Mononuclear cell (primary cell): ENCODE measurements around the gene PHACTR3. TPM values are rescaled to one million over a fixed set of nuclear protein-coding genes. Genes with fewer than 3 reads are reported as not detected.

Experiments
- H3K27me3 ChIP-seq: 2 replicates; pipeline ENCODE4 v1.6.0; 2011; ENCODE audit warnings: low read length, control low read depth; ENCODE audit not compliant: insufficient read depth
- H3K4me1 ChIP-seq: 2 replicates; pipeline ENCODE4 v1.5.1; 2011; ENCODE audit warnings: mild to moderate bottlenecking, low read length, control low read depth; ENCODE audit not compliant: insufficient read depth
- H3K4me3 ChIP-seq: 2 replicates; pipeline ENCODE4 v1.5.1; 2011; ENCODE audit warnings: mild to moderate bottlenecking, low read length, moderate library complexity
- H3K9me3 ChIP-seq: 2 replicates; pipeline ENCODE4 v1.5.1; 2011; ENCODE audit warnings: low read depth, mild to moderate bottlenecking, control low read depth, low read length
- total RNA-seq: library from RNA; depleted of rRNA; stranded (reverse); fragments of >200 nt; gene quantifications from one replicate; pipeline ENCODE4 v1.2.3, GENCODE V29; 2012

PHACTR3 gene
- total RNA-seq, 1 donor: 0.21 TPM

GRCh38 chr20:59657459-59658046 lies 53.2 kb downstream of the PHACTR3 start:
- Histone ChIP-seq H3K27me3 (peaks cover 6% of the 10 kb centered on the region), H3K4me3 (no peak overlapping the region), H3K4me1 (no peaks in the 10 kb centered on the region), H3K9me3 (peaks cover 34% of the 10 kb centered on the region)

- H3K9me3 ChIP-seq: peaks cover 33% of the 10 kb centered on the region
- no peaks in the 10 kb centered on the region for H3K4me1 ChIP-seq
- H3K27me3 ChIP-seq: peaks cover 6% of the 10 kb centered on the region
- no peak overlapping the region for H3K4me3 ChIP-seq
Measured at GRCh38 chr20:59660471-59660870, 56.1 kb downstream of the PHACTR3 start.

GRCh38 chr20:59661153-59661552 lies 56.8 kb downstream of the PHACTR3 start:
- H3K4me1 ChIP-seq: no peaks in the 10 kb centered on the region
- no peak overlapping the region for H3K4me3 ChIP-seq
- peaks cover 28% of the 10 kb centered on the region for H3K9me3 ChIP-seq
- H3K27me3 ChIP-seq: peaks cover 3% of the 10 kb centered on the region

GRCh38 chr20:59661621-59662020 lies 57.3 kb downstream of the PHACTR3 start:
- Histone ChIP-seq H3K27me3 (peaks cover 3% of the 10 kb centered on the region), H3K9me3 (peaks cover 24% of the 10 kb centered on the region), H3K4me3 (no peak overlapping the region), H3K4me1 (no peaks in the 10 kb centered on the region)

GRCh38 chr20:59662161-59662560 lies 57.8 kb downstream of the PHACTR3 start:
- Histone ChIP-seq H3K4me3 (no peak overlapping the region), H3K4me1 (no peaks in the 10 kb centered on the region), H3K27me3 (peaks cover 3% of the 10 kb centered on the region), H3K9me3 (peaks cover 18% of the 10 kb centered on the region)

- Histone ChIP-seq H3K4me1 (no peaks in the 10 kb centered on the region), H3K9me3 (peaks cover 10% of the 10 kb centered on the region), H3K4me3 (no peak overlapping the region), H3K27me3 (peaks cover 3% of the 10 kb centered on the region)
Measured at GRCh38 chr20:59662856-59663512, 58.6 kb downstream of the PHACTR3 start.

GRCh38 chr20:59663513-59664060 lies 59.2 kb downstream of the PHACTR3 start:
- H3K9me3 ChIP-seq: peaks cover 4% of the 10 kb centered on the region
- no peaks in the 10 kb centered on the region for H3K4me1 ChIP-seq
- H3K27me3 ChIP-seq: no peaks in the 10 kb centered on the region
- H3K4me3 ChIP-seq: no peak overlapping the region

- H3K27me3 ChIP-seq: no peaks in the 10 kb centered on the region
- no peaks in the 10 kb centered on the region for H3K9me3 ChIP-seq
- no peak overlapping the region for H3K4me3 ChIP-seq
- H3K4me1 ChIP-seq: no peaks in the 10 kb centered on the region
Measured at GRCh38 chr20:59664421-59664941, 60.1 kb downstream of the PHACTR3 start.

- Histone ChIP-seq H3K4me1 (no peaks in the 10 kb centered on the region), H3K9me3 (no peaks in the 10 kb centered on the region), H3K27me3 (no peaks in the 10 kb centered on the region)
Measured at GRCh38 chr20:59665656-59666555, 61.6 kb downstream of the PHACTR3 start.

GRCh38 chr20:59666586-59666985 lies 62.2 kb downstream of the PHACTR3 start:
- Histone ChIP-seq H3K4me1 (no peaks in the 10 kb centered on the region), H3K4me3 (no peak overlapping the region), H3K27me3 (no peaks in the 10 kb centered on the region), H3K9me3 (no peaks in the 10 kb centered on the region)

More at GRCh38 chr20:59665656-59666555, 61.6 kb downstream of the PHACTR3 start:
- H3K4me3 ChIP-seq: no peak overlapping the region

GRCh38 chr20:59667131-59667530 lies 62.8 kb downstream of the PHACTR3 start:
- Histone ChIP-seq H3K9me3 (no peaks in the 10 kb centered on the region), H3K4me1 (no peaks in the 10 kb centered on the region), H3K27me3 (no peaks in the 10 kb centered on the region), H3K4me3 (no peak overlapping the region)

GRCh38 chr20:59667981-59668515 lies 63.7 kb downstream of the PHACTR3 start:
- no peaks in the 10 kb centered on the region for H3K27me3 ChIP-seq
- no peak overlapping the region for H3K4me3 ChIP-seq
- no peaks in the 10 kb centered on the region for H3K9me3 ChIP-seq
- H3K4me1 ChIP-seq: no peaks in the 10 kb centered on the region

- no peaks in the 10 kb centered on the region for H3K9me3 ChIP-seq
- no peaks in the 10 kb centered on the region for H3K4me1 ChIP-seq
- H3K4me3 ChIP-seq: no peak overlapping the region
- H3K27me3 ChIP-seq: no peaks in the 10 kb centered on the region
Measured at GRCh38 chr20:59668926-59669850, 64.8 kb downstream of the PHACTR3 start.
